Right ventricle myocardium superior (tissue), 1 donor: ENCODE measurements around the gene ELOVL1. TPM values are rescaled to one million over a fixed set of nuclear protein-coding genes. Genes with fewer than 3 reads are reported as not detected.
A peak's percentile ranks its signal among the peaks of the same experiment; 100 is the strongest.

ENCODE experiments used
- ATAC-seq: fragments of 200-7000 bp; cut with Tn5 transposase; one replicate; pipeline ENCODE4 v1.9.1; 2020; ENCODE audit warnings: mild to moderate bottlenecking; ENCODE audit not compliant: poor library complexity
- DNase-seq: peaks from one replicate; pipeline ENCODE4 v3.0.0-alpha.2; 2020
- intact Hi-C: fragments of 100-400 bp; cut with DNase I; formaldehyde crosslinking; loops from one replicate; pipeline ENCODE4 v1.11.2; 2022
- total RNA-seq: library from RNA; stranded (reverse); fragmentation: NEBNext Ultra II Directional; extraction: Animal tissue kit (Norgen Biotek cat#: 25700); gene quantifications from one replicate; pipeline ENCODE4 v1.2.1, GENCODE V29; 2021
- donor health status: DM: no; HTN: yes; CAD: no; lungs with severe emphysema.

ELOVL1 gene
- total RNA-seq, 1 donor from 2014 or later, result 29.3 TPM

DNA sequence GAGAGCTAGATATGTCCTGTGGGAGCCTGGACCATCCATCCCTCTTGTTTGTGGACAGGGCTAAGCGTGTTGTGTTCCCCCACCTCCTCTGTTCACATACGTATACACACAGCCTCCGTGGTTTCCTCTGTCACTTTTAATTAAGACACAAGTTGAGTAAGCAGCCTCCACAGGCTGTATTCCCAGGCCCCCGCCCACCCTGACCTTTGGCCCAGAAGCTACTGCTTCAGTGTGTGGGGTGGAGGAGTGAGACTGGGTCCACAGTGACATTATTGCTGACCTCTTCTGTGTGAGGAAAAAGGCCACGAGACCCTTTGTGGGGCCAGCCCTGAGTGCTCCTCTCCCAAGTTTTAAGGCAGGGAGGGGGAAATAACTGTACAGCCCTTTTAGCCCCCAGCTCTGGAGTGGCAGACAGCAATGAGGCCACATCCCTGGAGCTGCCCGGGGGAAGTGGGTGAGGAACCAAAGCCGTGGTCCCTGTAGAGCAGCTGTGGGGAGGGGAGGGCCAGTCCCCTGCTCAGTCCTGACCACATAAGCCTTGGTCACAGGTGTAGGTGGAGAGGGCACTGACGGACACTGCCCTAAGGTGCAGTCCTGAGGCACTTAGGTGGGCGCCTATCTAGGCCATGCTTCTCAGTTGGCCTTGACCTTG is 4.4 kb downstream of the ELOVL1 start:
- ATAC-seq (no peak), DNase-seq (no peak)
- intact Hi-C loops, result no loop called here

DNA sequence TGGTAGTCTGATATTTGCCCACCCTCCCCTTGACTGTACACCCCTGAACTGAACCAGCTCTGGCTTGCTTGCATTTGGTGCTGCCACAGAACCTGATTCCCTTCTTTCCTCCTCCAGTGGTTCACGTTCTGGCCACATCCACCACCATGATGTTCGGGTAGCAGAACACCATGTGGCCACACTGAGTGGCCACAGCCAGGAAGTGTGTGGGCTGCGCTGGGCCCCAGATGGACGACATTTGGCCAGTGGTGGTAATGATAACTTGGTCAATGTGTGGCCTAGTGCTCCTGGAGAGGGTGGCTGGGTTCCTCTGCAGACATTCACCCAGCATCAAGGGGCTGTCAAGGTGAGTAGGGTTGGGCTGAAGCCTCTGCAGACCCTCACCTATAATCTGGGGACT is 7.2 kb downstream of the ELOVL1 start:
- DNase-seq (no peak), ATAC-seq (no peak)
- intact Hi-C loops, result no loop called here

DNA sequence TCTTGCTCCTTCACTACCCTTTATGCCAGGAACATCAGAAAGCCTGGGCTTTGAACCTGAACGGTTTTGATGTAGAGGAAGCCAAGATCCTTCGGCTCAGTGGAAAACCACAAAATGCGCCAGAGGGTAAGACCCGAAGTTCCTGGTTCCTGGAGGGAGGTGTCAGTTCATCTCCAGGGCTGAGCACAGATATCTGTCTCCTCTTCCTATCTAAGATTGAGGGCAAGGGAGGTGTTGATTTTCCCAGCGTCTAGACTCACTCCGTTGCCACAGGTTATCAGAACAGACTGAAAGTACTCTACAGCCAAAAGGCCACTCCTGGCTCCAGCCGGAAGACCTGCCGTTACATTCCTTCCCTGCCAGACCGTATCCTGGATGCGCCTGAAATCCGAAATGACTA is 8.1 kb downstream of the ELOVL1 start:
- ATAC-seq (no peak), DNase-seq (no peak)
- intact Hi-C loops, result no loop called here

GRCh38 chr1:43358746-43359693 is 8.8 kb downstream of the ELOVL1 start, which contains the start of gene CDC20:
CDC20 (plus strand) TSS chr1:43358981; CDS start chr1:43359216, 235 bp downstream.
- DNase-seq (peak; percentile 100), ATAC-seq (peak; percentile 98)
- intact Hi-C loops, result no loop called here

GRCh38 chr1:43358121-43358745 is 9.6 kb downstream of the ELOVL1 start:
- no peak for DNase-seq
- intact Hi-C loops, result no loop called here
- ATAC-seq, result peak; percentile 55

GRCh38 chr1:43357251-43357650 is 10.6 kb downstream of the ELOVL1 start:
- intact Hi-C loops, result no loop called here
- ATAC-seq, result no peak

DNA sequence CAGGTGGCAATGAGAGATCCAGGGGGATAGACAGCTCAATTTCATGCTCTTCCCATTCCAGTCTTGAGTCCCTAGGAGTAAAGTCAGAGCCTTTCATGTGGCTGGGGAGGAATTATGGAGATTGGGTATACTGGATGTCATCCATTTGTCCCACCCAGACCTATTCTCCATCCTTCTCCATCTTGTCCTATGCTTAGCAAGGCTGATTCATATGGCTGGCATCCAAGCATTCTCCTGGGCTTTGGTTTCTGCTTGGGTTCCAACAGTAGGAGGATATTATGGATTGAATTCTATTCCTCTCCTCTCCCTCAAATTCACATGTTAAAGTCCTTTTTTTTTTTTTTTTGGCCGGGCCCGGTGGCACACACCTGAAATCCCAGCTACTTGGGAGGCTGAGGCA is 12.9 kb downstream of the ELOVL1 start:
- ATAC-seq, result no peak
- intact Hi-C loops, result no loop called here
- no peak for DNase-seq

More at GRCh38 chr1:43357251-43357650, 10.6 kb downstream of the ELOVL1 start:
- DNase-seq, result no peak

- intact Hi-C loops, result no loop called here
- ATAC-seq (no peak), DNase-seq (no peak)
Observed at GRCh38 chr1:43354471-43354870, 13.3 kb downstream of the ELOVL1 start.

GRCh38 chr1:43352881-43353280 is 14.9 kb downstream of the ELOVL1 start:
- ATAC-seq (no peak), DNase-seq (no peak)
- intact Hi-C loops, result no loop called here

DNA sequence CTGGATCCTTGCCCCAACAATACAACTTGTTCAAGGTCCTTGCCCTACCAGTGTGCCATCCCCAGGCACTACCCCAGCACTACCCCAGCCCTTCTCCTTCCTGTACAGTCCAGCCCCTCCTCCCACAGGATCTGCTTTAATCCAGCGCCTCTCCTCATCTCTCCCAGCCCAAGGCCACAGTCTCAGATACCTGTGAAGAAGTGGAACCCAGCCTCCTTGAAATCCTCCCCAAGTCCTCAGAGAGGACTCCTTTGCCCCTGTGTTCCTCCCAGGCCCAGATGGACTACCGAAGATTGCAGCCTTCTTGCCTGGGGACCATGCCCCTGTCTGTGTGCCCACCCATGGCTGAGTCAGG is 15.5 kb downstream of the ELOVL1 start:
- intact Hi-C loops, result no loop called here
- no peak for DNase-seq
- no peak for ATAC-seq

GRCh38 chr1:43351421-43352350 is 16.1 kb downstream of the ELOVL1 start:
- ATAC-seq (no peak), DNase-seq (no peak)
- intact Hi-C loops, result no loop called here

DNA sequence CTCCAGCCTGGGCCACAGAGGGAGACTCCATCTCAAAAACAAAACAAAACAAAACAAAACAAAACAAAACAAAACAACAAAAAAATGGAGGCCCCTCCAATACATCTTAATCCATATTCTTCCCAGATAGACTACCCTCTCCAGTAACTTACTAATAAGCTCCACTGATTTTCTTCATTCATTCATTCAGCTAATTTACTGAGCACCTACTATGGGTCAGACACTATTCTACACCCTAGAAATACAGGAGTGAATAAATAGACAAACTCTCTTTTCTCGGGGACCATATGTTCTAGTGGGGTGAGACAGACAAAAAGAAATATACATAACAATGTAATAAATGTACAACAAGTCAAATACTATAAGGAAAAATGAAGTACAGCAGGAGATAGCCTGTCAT is 16.8 kb downstream of the ELOVL1 start:
- intact Hi-C loops, result no loop called here
- no peak for ATAC-seq
- no peak for DNase-seq

DNA sequence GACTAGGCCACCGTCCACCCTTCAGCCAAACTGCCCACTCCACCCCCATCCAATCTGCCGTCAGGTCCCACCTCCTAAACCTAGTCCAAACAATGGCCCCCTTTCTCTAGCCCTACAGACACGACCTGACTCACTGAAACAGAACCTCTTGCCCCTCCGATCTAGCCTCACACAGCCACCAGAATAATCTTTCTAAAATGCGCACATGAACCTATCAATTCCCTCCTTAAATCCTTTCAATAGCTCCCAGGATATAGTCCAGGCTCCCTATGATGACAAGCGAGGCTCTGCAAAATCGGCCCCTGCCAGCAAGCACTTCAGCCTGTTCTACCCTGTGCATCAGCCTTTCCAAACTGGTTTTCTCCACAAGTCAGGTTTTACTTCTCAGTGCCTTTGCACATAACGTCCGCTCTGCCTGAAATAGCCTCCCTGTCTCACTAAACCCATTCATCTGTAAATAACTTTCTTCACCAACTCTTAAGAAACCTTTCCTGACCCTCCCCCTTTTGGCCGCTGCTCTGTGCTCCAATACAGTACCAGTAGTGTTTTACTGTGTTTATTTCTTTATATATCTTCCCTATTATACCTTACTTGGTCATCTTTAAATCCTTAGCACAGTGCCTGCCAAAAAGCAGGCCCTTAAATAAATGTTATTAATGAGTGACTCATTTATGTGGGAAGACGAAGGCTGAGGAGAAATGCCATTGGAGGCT is 18.1 kb downstream of the ELOVL1 start:
- ATAC-seq, result peak; percentile 53
- intact Hi-C loops, result no loop called here
- DNase-seq, result peak; percentile 64

GRCh38 chr1:43348809-43349593 is 18.8 kb downstream of the ELOVL1 start:
- DNase-seq, result peak; percentile 90
- intact Hi-C loops, result no loop called here
- peak; percentile 91 for ATAC-seq

DNA sequence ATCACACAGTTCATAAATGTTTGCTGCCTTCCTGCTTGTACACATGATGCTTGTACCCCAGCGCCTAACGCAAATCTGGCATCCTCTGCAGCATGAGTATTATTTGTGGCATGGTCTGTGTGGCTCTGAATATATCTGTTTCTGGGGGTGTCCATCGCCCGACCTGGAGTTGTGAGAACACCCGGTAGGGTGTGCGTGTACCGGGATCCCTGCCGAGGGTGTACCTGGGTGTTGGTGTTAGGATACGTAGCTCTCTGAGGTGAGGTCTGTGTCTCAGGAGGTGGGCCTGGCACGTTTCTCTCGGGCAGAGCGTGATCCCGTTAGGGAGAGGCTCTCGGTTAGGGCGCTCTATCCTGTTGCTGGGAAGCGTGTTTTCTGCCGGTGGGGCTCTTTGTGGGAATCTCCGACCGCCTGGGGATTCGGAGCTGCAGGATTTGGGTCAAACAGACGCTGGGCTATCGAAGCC is 19.4 kb downstream of the ELOVL1 start:
- no peak for DNase-seq
- peak; percentile 4 for ATAC-seq
- intact Hi-C loops, result no loop called here

DNA sequence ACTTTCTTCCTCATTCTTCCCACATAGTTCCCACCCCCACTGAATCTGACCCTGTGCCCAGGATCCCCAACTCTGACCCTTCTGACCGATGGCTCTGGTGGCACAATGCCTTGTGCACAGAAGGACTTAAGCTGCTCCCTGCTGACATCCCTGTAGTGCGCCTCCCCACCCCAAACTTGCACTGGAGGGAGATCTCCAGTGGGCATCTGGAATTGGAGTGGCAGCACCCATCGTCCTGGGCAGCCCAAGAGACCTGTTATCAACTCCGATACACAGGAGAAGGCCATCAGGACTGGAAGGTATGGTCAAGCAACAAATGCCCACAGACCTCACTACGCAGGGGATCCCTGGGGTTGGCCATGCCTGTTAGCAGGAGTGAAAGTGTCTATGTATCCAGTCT is 21.2 kb downstream of the ELOVL1 start:
- intact Hi-C loops, result no loop called here
- ATAC-seq, result no peak
- no peak for DNase-seq

- intact Hi-C loops, result no loop called here
- DNase-seq (no peak), ATAC-seq (peak; percentile 31)
Observed at GRCh38 chr1:43345120-43345519, 22.7 kb downstream of the ELOVL1 start.
